K562 (cell line): Measurements from ENCODE around the gene CYP21A2. TPM values are rescaled to one million over a fixed set of nuclear protein-coding genes. Genes with fewer than 3 reads are reported as not detected.

ENCODE experiments used
- CCNT2 ChIP-seq: IDR thresholded peaks from 2 replicates; pipeline ENCODE4 v1.6.1; 2011; ENCODE audit warnings: borderline replicate concordance, low read depth, mild to moderate bottlenecking, moderate library complexity, mixed read lengths, low read length; ENCODE audit not compliant: insufficient read length; ENCODE audit errors: extremely low read depth
- CHAMP1 ChIP-seq: fragments of 450-650 bp; IDR thresholded peaks from 2 replicates; pipeline ENCODE4 v1.6.1; 2016; ENCODE audit warnings: mild to moderate bottlenecking
- CREB1 ChIP-seq, 2 experiments: sonication (generic) in 1 of 2; formaldehyde crosslinking in 1 of 2; IDR thresholded peaks; 2 replicates each; pipeline versions ENCODE4 v1.6.1 to v1.8.0; 2012 to 2022; ENCODE audit warnings: inconsistent platforms in 1 of 2, mild to moderate bottlenecking in 1 of 2, missing genetic modification reagents in 1 of 2, moderate library complexity in 1 of 2
- E2F1 ChIP-seq: sonication (generic); formaldehyde crosslinking; IDR thresholded peaks from 2 replicates; pipeline ENCODE4 v1.8.1; 2023; ENCODE audit warnings: mild to moderate bottlenecking, missing genetic modification reagents, moderate library complexity
- ETV1 ChIP-seq: fragments of 450-650 bp; conservative IDR thresholded peaks from 2 replicates; pipeline ENCODE4 v1.6.1; 2016; ENCODE audit warnings: missing genetic modification characterization, control low read depth, low read depth, missing compliant biosample characterization
- NFRKB ChIP-seq: fragments of 450-650 bp; IDR thresholded peaks from 2 replicates; pipeline ENCODE4 v1.6.1; 2016; ENCODE audit warnings: low read depth
- NR2C2 ChIP-seq, 2 experiments: fragments of 200-800 bp in 1 of 2; sonication (Bioruptor generic) in 1 of 2; sonication (generic) in 1 of 2; formaldehyde crosslinking in 1 of 2; IDR thresholded peaks; 2 replicates each; pipeline versions ENCODE4 v1.6.1 to v1.8.0; 2016 to 2022; ENCODE audit warnings: mild to moderate bottlenecking in 1 of 2, missing compliant biosample characterization in 1 of 2, missing genetic modification characterization in 1 of 2, missing genetic modification reagents in 1 of 2
- RERE ChIP-seq: sonication (generic); formaldehyde crosslinking; IDR thresholded peaks from 2 replicates; pipeline ENCODE4 v1.8.0; 2023; ENCODE audit warnings: missing genetic modification reagents, mild to moderate bottlenecking, borderline replicate concordance
- RFX7 ChIP-seq: fragments of 250-450 bp; sonication (Bioruptor Pico); IDR thresholded peaks from 2 replicates; pipeline ENCODE4 v1.5.1; 2021; ENCODE audit warnings: mild to moderate bottlenecking
- SMARCB1 ChIP-seq: IDR thresholded peaks from 2 replicates; pipeline ENCODE4 v1.6.1; 2011; ENCODE audit warnings: improper control_type of control experiment, low read depth; ENCODE audit not compliant: insufficient read length
- USF1 ChIP-seq: sonication (generic); formaldehyde crosslinking; IDR thresholded peaks from 2 replicates; pipeline ENCODE4 v1.9.0; 2022; ENCODE audit warnings: mild to moderate bottlenecking, missing genetic modification reagents
- XRCC5 ChIP-seq: fragments of 200-400 bp; formaldehyde crosslinking; IDR thresholded peaks from 2 replicates; pipeline ENCODE4 v1.6.1; 2017; ENCODE audit warnings: low read depth, mild to moderate bottlenecking, low read length
- ZNF184 ChIP-seq: sonication (generic); formaldehyde crosslinking; IDR thresholded peaks from 2 replicates; pipeline ENCODE4 v1.5.0; 2020; ENCODE audit warnings: missing genetic modification reagents
- ZNF263 ChIP-seq: sonication (generic); formaldehyde crosslinking; IDR thresholded peaks from 2 replicates; pipeline ENCODE4 v1.8.0; 2022; ENCODE audit warnings: mild to moderate bottlenecking, missing genetic modification reagents, borderline replicate concordance
- polyA plus RNA-seq, 8 experiments: library from polyadenylated mRNA; depleted of rRNA in 4 of 8; stranded (reverse) in 5 of 8; unstranded in 3 of 8; fragments of >200 nt; fragmentation: Nextera tagmentation in 2 of 8; fragmentation: Illumina TruSeq in 1 of 8; extraction: Ambion mirVana in 2 of 8; extraction: Trizol in 1 of 8; gene quantifications; 2 replicates each; pipeline versions ENCODE4 v1.2.1 to v1.2.3, GENCODE V29; 2011 to 2014; ENCODE audit warnings: inconsistent platforms in 1 of 8, missing spikeins in 1 of 8
- total RNA-seq, 7 experiments: library from RNA; depleted of rRNA in 6 of 7; stranded (reverse); fragments of >200 nt in 6 of 7; fragmentation: Illumina TruSeq in 2 of 7; extraction: Trizol in 2 of 7; gene quantifications; 2 replicates each; pipeline versions ENCODE4 v1.2.1 to v1.2.3, GENCODE V29; 2011 to 2021; ENCODE audit warnings: low replicate concordance in 1 of 7
- TF ChIP-seq, protein P1 (sequence below): sonication (generic); formaldehyde crosslinking; IDR thresholded peaks from 2 replicates; pipeline ENCODE4 v1.8.1; 2022; ENCODE audit warnings: missing genetic modification reagents

CYP21A2 gene
- total and polyA plus RNA-seq, 9 of the 15 experiments (the other 6 are each of a cell fraction or from before 2014, with no cell fraction given): 0.03 to 1.4 (median 0.19) TPM

- TF ChIP-seq CHAMP1 (no peak), E2F1 (CRISPR knock-in tag) (no peak), USF1 (peak; percentile 71), ZNF263 (CRISPR knock-in tag) (peak; percentile 59; the same call in 1 of the 2 replicates), ZNF184 (CRISPR knock-in tag) (no peak), CREB1 (IDR thresholded peaks at IDR 0.05) (no peak), CREB1 (CRISPR knock-in tag; IDR thresholded peaks at IDR 0.05) (0 out of 2 replicates have a peak, but pooled peaks have one; percentile 14), RFX7 (CRISPR knock-in tag) (no peak), NR2C2 (CRISPR knock-in tag; IDR thresholded peaks at IDR 0.05) (no peak), NR2C2 (tag; IDR thresholded peaks at IDR 0.05) (0 out of 2 replicates have a peak, but pooled peaks have one; percentile 11), NFRKB (no peak), RERE (CRISPR knock-in tag) (0 out of 2 replicates have a peak, but pooled peaks have one; percentile 31), CCNT2 (no peak), ETV1 (tag) (0 out of 2 replicates have a peak, but pooled peaks have one; percentile 29), SMARCB1 (no peak), XRCC5 (no peak)
- TF ChIP-seq, protein P1, sequence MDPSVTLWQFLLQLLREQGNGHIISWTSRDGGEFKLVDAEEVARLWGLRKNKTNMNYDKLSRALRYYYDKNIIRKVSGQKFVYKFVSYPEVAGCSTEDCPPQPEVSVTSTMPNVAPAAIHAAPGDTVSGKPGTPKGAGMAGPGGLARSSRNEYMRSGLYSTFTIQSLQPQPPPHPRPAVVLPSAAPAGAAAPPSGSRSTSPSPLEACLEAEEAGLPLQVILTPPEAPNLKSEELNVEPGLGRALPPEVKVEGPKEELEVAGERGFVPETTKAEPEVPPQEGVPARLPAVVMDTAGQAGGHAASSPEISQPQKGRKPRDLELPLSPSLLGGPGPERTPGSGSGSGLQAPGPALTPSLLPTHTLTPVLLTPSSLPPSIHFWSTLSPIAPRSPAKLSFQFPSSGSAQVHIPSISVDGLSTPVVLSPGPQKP (CRISPR knock-in tag): no peak
Observed at GRCh38 chr6:32046450-32047083, 8.4 kb downstream of the CYP21A2 start (continued).
